NCI-H69 (cell line): ENCODE data around the gene STAMBPL1.

Experiments used
- DNase-seq: peaks from one replicate; lab custom pipeline; 2025; lab: John Stamatoyannopoulos, UW

Gene STAMBPL1

DNA sequence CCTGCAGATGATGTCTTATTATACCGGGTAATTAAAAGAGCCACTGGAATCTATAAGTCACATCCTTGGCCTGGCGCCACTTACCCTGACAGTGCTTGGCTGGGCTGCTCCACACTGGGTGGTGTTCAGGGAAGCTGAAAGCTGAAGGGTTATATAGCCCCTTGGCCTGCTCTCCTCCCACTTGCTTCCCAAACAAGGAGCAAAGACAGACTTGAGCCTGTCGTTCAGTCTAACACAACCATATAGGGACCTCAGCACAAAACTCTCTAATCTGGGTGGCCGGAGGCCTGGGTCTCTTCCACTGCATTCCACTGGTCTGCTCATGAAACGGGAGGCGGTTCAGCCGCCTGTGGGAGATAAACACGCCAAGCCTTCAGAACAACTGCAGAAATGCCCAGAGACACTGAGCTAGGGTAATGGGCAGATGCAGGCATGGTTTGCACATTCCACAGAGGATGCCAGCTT is 72.6 kb downstream of the STAMBPL1 start, which contains the start of gene ACTA2:
ACTA2 (minus strand) TSS at position 127 of the 465 bp plus-strand sequence. CDS start 3,843 bp downstream, outside the sequence.
- peak; percentile 1 for DNase-seq

DNA sequence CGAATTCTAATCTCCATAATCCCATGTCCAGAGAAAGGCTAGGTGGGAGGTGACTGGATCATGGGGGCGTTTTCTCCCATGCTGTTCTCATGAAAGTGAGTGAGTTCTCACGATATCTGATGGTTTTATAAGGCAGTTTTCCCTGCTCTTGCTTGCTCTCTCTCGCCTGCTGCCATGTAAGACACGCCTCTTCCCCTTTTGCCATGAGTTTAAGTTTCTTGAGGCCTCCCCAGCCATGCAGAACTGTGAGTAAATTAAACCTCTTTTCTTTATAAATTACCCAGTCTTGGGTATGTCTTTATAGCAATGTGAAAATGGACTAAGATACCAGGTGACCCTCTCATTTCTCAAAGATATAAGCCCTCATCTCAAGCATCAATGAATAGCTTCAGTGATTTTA is 73.6 kb downstream of the STAMBPL1 start:
- no peak for DNase-seq

DNA sequence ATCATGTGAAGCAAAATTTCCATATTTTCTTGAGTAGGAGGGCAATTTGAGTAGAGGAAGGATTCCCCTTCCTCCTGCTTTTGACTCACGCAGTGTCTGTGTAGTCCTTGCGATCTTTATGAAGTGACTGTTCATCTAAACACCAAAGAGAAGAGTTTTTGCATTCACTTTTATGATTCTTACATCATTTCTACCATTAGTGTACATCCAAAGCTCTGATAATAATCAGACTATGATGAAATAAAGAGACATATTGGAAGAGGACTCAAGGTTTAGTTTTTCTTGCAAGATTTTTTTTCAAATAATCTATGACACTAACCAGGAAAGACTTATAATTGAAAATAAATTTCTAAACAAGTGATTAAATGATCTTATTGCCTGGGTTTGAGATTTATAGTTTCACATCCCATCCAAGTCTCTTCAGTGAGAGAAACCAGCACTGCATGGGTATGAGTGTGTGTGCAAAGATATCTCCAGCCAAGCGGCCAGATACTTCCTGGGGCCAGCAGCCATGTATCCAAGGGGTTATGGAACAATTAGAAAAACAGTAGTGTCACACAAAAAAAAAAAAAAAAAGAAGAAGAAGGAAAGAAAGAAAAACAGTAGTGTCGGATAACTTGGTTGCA is 74.5 kb downstream of the STAMBPL1 start:
- DNase-seq: no peak

DNA sequence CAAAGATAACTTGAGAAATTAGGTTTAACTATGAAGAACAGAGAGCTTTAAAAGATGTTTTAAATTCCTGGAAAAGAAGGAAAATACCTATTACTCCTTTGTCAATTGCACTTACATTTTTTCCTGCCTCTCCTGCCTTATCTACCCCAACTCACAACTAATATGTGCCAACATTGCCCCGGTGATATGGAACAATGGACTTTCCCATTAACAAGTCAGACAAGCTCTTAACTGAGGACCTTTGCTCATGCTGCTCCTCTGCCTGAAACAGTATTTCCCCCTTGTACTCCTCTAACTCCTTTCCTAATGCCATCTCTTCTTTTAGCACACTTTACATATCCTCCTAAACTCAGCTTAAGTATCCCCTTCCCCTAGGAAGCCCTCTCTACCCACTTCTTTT is 77.3 kb downstream of the STAMBPL1 start:
- DNase-seq: no peak

DNA sequence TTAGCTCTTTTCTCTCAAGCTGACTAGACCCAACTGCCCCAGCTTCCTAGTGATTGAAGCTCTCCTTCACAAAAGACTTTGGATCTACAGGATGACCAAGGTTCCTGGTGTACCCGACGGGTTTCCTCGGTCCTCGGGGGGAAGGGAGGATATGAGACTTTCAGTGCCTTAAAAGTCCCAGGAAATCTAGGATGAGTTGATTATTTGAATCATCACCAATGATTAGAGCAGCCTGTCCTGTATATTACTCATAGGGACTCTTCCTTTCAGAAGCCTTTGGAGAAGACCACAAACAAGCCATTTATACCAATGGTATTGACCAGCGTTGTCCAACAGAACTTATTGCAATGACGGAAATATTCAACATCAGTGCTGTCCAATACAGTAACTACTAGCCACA is 78.7 kb downstream of the STAMBPL1 start:
- DNase-seq: no peak

DNA sequence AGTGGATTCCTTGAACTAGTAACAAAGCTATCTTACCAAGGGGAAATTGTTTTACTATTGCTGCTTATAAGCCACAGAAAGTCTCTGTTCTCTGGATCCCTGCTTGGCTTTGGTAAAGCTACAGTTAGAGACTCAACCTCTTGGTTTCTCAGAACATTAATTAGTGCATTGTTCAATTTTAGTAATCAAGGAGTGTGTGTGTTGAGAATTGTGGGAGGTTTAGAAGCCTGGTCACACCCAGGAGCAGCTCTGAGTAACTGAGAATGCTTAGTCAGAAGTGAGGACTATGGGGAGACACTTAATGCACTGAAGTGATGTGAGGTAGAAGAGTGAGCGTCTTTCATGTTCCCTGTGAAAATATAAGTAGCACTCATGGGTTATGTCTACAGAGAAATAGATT is 80.8 kb downstream of the STAMBPL1 start:
- no peak for DNase-seq

DNA sequence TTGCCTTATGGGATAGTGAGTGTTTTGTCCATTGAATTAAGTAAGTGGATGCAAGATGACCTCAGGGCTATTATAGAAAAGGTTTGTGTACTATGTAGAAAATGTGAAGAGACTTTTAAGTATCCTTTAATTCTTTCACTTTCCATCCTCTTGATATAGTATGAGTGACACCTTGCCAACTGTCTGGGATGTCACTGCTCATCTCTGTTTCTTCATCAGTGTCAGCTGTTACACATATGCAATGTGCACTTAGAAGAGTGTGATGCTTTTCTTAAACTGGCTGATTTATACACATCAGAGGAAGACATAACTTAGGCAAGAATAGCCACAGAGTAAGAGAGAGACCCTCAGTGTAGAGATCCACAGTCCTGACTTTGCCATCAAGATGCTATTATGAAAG is 81.2 kb downstream of the STAMBPL1 start:
- no peak for DNase-seq

DNA sequence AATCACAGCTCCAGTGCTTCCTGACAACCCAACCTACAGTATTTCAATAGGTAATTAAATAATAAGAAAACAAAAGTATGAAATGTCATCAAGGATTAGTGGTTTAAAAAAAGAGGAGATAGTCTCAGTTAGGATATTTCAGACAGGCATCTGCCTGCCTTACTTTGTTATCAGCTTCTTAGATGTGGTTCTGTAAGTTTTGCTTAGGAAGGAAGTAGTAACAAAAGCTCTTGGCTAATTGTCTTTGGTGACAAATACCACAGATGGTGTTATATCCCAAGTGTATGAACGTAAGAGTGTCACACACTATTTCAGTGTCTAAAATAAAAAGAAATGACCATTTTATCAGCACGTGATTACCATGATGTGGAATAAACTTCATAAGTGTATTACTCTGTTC is 82.3 kb downstream of the STAMBPL1 start:
- DNase-seq: no peak

DNA sequence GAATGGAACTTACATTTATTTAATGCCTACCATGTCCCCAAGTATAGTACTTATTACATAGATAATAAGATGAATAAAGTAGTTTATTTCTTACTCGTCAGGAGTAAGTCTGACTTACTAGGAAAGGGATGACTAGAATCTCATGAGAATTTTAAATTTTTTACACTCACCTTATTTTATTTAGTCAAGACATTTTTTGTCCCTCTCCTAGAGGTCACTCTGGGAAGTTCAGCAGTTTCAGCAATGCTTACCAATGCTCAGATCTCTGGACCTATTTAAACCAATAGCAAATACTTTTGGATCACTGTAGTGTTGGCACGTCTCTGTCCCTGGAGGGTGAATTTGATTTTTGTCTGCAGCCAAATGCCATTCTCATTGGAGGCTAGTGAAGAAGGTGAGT is 83.3 kb downstream of the STAMBPL1 start:
- DNase-seq: no peak

DNA sequence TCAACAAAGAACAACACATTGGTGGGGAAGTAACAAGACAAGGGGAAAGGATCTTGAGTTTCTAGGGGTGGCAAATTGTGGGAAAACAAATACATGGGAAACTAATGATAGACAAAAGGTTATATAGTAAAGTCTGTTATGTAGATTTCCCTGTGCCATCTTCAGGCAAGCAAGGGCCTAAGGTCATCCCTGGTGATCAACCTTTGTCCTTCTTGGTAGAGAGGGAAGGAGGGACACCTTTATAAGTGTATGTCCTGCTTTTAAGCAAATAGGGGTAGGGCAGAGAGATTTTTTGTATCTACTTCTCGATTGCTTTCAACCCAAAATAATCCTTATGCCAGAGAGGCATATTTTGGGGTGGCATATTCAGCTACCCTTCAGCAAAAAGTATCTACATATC is 84.3 kb downstream of the STAMBPL1 start:
- DNase-seq: no peak

DNA sequence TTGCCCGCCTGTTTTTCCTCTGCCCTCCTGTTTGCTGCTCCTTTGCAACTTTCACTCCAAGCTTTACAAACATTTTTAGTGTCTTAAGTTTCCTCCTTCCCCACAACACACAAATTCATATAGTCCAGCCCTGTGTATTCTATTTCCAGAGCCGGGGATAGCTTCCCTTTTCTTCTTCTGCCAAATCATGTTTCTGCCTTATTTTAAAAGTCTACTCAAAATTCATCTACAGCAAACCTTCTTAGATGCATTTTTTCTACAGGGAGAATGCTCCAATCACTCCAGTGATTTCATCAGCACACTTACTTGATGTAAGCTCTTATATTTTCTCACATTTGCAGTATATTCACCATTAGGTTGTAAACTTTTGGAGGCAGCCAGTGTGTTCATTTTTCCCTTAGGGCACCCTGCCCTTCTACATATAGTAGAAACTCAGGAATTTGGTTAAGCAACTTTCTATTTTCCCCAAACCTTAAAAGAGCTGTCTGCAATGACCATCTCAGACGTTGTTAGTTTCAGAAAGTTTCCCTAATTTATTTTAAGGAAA is 84.9 kb downstream of the STAMBPL1 start:
- DNase-seq: no peak

DNA sequence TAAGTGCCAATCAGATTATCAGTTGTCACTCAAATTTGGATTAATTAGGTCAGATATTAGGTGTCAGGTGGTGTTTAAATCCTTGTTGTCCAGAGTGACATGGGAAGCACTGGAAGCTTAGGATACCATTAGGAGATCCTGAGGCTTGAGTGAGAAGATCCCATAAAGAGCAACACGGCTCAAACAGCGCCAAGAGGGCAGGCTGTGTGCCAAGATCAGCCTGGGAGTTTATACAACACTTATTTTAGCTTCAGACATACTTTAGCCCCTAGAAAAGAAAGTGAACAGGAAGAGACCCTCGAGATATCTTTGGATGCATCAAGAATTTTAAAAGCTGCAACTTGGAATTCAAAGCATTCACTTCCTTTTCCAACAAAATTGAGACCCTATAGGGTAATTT is 86.8 kb downstream of the STAMBPL1 start:
- no peak for DNase-seq

DNA sequence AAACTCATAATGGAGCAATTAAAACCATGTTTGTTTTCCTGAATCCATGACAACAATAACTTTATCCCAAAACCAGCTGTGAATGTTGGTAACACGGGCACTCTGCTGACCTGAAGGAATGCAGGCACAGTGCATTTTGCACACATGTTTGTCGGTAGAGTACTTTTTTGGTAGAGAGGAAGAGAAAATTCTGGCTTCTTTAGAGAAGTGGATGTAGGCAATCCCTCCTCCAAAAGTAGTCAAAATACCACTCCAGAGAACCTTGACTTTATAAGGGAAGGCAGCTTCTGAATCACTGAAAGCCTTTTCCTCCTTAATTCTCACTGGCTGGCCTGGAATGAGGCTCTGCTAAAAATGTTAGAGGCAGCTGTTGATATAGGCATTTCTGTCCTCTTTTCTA is 88.3 kb downstream of the STAMBPL1 start:
- no peak for DNase-seq

DNA sequence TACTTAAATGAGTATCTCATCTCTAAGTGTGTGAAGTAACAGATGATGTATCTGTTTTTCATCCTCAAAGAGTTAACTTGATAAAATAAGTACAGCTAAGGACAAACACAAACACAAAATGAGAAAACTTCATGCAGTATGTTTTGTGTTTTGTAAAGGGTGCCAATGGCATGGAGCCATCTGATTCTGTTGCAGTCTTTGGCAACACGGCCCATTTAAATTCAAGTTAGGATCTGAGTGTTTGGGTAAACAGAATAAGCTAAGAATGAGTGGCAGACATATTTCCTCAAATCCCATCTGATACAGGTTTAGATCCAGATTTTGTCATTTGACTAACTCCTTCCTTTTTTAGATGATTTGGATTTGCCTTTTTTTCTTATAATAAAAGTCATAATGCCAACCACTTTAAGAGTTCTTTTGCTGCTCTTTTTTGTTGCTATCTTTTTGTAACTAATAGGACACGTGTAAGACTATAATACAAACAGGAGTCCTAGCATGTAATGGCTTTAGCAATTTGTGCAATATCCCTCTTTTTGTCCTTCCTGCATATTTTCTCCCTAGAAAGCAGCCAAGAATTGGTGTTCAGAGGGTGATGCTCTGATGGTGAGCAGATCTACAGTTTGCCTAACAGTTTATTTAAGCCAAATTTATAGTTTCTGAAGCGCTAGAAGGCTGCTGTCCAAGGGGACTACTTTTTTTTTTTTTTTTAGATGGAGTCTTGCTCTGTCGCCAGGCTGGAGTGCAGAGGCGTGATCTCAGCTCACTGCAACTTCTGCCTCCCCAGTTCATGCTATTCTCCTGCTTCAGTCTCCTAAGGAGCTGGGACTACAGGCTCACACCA is 91.4 kb downstream of the STAMBPL1 start:
- DNase-seq: no peak
